ENCODE measurements around the gene GET4.

DNA sequence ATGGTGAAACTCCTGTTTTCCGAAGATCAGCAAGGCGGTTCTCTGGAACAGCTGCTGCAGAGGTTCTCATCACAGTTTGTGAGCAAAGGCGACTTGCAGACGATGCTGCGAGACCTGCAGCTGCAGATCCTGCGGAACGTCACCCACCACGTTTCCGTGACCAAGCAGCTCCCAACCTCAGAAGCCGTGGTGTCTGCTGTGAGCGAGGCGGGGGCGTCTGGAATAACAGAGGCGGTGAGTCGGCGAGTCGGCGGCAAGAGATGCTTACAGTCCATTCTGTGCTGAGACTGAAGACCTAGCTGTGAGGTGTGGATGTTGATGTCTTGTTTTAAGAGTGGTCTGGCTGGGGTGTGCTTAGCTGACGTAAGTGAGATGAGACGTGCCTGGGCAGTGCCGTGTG lies 16.2 kb upstream of the GET4 start:
- TF ChIP-seq, protein P1, sequence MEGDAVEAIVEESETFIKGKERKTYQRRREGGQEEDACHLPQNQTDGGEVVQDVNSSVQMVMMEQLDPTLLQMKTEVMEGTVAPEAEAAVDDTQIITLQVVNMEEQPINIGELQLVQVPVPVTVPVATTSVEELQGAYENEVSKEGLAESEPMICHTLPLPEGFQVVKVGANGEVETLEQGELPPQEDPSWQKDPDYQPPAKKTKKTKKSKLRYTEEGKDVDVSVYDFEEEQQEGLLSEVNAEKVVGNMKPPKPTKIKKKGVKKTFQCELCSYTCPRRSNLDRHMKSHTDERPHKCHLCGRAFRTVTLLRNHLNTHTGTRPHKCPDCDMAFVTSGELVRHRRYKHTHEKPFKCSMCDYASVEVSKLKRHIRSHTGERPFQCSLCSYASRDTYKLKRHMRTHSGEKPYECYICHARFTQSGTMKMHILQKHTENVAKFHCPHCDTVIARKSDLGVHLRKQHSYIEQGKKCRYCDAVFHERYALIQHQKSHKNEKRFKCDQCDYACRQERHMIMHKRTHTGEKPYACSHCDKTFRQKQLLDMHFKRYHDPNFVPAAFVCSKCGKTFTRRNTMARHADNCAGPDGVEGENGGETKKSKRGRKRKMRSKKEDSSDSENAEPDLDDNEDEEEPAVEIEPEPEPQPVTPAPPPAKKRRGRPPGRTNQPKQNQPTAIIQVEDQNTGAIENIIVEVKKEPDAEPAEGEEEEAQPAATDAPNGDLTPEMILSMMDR (IDR thresholded peaks at IDR 0.05; ENCODE audit: low read depth, low read length) = no peak
- TF ChIP-seq EZH2phosphoT487 (IDR thresholded peaks at IDR 0.05; ENCODE audit: low read depth) = no peak
